ENCODE data around the gene PPP2R2C.

The PPP2R2C gene

DNA sequence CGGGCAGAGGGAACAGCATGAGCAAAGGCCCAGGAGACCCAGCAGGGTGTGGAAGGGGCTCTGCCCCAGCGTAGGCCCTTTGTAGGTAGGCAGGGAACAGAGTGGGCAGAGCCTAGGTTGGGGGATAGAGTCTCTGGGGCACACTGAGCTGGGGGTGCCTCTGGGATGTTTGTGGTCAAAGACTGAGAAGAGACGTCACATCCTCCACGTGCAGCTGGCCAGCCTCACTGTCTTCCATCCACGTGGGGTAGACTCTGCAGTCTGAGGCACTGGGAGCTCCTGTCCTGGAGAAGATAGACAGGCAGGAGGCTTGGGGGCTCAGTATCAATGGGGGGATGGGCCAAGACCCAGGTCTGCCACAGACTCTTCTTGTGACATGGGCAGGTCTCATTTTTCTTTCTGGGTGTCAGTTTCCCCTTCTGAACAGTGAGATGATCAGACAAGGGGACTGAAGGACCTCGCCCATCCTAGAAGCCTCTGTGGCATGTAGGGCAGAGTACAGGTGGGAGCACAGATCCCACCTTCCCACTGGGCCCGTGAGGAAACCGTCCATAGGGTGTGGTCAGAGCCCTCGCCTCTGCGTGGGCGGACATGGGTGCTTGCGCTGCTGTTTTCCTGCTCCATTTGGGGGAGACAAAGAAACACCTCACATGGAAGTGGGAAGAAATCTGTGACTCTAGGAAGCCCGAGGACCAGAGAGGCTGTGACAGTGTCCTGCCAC lies 179.9 kb downstream of the PPP2R2C start:
- H3K36me3 ChIP-seq (ENCODE audit: insufficient read depth, low read length), result no peaks in the 10 kb centered on the region
- no peaks in the 10 kb centered on the region for H3F3A ChIP-seq (ENCODE audit: low read depth)
- no peaks in the 10 kb centered on the region for H4K20me1 ChIP-seq (ENCODE audit: insufficient read depth, low read length, poor library complexity, severe bottlenecking)
- no peaks in the 10 kb centered on the region for H3K4me1 ChIP-seq (ENCODE audit: insufficient read depth, low read length, poor library complexity, severe bottlenecking)
- H3K9ac ChIP-seq (ENCODE audit: low read depth, low read length, poor library complexity, severe bottlenecking), result no peak overlapping the region
- H3K79me2 ChIP-seq (ENCODE audit: insufficient read depth, low read length), result no peaks in the 10 kb centered on the region
- H2AFZ ChIP-seq (ENCODE audit: low read length), result no peak overlapping the region
- H3K9me2 ChIP-seq (replicated peaks; ENCODE audit: low read depth, low read length), result no peaks in the 10 kb centered on the region
- no peaks in the 10 kb centered on the region for H3K9me3 ChIP-seq (ENCODE audit: insufficient read depth, low read depth, low read length)
- H3K4me2 ChIP-seq (ENCODE audit: low read depth, low read length, poor library complexity, severe bottlenecking), result no peak overlapping the region
- H3K4me3 ChIP-seq (ENCODE audit: low read length, poor library complexity, severe bottlenecking), result no peak overlapping the region
- TF ChIP-seq, protein P1, sequence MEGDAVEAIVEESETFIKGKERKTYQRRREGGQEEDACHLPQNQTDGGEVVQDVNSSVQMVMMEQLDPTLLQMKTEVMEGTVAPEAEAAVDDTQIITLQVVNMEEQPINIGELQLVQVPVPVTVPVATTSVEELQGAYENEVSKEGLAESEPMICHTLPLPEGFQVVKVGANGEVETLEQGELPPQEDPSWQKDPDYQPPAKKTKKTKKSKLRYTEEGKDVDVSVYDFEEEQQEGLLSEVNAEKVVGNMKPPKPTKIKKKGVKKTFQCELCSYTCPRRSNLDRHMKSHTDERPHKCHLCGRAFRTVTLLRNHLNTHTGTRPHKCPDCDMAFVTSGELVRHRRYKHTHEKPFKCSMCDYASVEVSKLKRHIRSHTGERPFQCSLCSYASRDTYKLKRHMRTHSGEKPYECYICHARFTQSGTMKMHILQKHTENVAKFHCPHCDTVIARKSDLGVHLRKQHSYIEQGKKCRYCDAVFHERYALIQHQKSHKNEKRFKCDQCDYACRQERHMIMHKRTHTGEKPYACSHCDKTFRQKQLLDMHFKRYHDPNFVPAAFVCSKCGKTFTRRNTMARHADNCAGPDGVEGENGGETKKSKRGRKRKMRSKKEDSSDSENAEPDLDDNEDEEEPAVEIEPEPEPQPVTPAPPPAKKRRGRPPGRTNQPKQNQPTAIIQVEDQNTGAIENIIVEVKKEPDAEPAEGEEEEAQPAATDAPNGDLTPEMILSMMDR (conservative IDR thresholded peaks at IDR 0.05; ENCODE audit: low read length), result no peak
- no peak for TF ChIP-seq EZH2phosphoT487 (IDR thresholded peaks at IDR 0.05; ENCODE audit: borderline replicate concordance)
- H3K27me3 ChIP-seq (ENCODE audit: insufficient read depth, low read length, poor library complexity, severe bottlenecking), result no peaks in the 10 kb centered on the region

DNA sequence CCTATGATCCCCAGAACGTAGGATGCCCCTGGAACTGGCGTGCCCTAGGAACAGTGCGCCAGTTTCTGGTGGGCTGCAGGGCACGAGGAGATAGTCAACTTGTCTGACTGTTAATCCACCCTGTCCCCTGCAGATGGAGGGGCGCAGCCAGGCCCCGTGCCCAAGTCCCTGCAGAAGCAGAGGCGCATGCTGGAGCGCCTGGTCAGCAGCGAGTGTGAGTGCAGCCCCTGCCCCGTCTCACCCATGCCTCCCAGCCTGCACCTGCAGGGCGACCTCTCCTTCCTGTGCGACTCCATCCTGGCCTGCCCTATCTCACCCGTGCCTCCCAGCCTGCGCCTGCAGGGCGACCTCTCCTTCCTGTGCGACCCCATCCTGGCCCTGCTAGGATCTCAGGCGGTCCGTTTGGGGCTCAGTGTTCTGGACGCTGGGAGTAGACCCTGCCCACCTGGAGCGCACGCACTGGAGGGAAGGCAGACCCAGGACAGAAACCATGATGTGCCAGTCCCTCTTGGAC lies 180.6 kb downstream of the PPP2R2C start:
- H3K9me3 ChIP-seq (ENCODE audit: insufficient read depth, low read depth, low read length), result no peaks in the 10 kb centered on the region
- H3K36me3 ChIP-seq (ENCODE audit: insufficient read depth, low read length), result no peaks in the 10 kb centered on the region
- no peak for TF ChIP-seq EZH2phosphoT487 (IDR thresholded peaks at IDR 0.05; ENCODE audit: borderline replicate concordance)
- TF ChIP-seq, protein P1 (conservative IDR thresholded peaks at IDR 0.05; ENCODE audit: low read length), result no peak

DNA sequence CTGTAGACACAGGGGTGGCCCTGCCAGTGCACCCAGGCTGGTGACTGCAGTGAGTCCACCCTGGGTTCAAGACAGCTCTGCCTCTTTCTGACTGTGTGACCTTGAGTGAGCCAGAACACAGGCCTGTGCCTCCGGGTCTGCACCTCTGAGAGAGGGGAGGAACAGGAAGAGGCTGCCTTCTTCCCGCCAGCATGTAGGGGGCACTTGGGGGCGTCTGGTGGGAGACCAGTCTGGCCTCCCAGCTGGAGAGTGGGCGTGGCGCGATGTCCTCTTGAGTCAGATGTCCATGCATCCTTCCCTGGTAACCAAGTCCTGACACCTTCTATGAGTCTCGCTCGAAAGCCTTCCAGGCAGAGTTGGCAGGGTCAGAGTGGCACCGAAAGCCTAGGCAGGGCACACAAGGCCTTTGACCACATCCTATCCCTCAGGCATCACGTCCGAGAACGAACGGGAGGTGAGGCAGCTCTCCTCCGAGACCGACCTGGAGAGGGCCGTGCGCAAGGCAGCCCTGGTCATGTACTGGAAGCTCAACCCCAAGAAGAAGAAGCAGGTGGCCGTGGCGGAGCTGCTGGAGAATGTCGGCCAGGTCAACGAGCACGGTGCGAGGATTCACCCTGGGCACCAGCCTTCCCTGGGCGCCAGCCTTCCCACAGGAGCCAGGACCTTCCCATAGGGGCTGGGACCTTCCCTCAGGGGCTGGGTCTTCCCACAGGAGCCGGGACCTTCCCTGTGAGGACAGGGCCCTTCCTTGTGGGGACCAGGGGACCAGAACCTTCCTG lies 181.5 kb downstream of the PPP2R2C start:
- no peaks in the 10 kb centered on the region for H3K79me2 ChIP-seq (ENCODE audit: insufficient read depth, low read length)
- no peaks in the 10 kb centered on the region for H4K20me1 ChIP-seq (ENCODE audit: insufficient read depth, low read length, poor library complexity, severe bottlenecking)
- no peak overlapping the region for H3K4me3 ChIP-seq (ENCODE audit: low read length, poor library complexity, severe bottlenecking)
- no peaks in the 10 kb centered on the region for H3K27me3 ChIP-seq (ENCODE audit: insufficient read depth, low read length, poor library complexity, severe bottlenecking)
- H3K9me3 ChIP-seq (ENCODE audit: insufficient read depth, low read depth, low read length), result no peaks in the 10 kb centered on the region
- H3K9ac ChIP-seq (ENCODE audit: low read depth, low read length, poor library complexity, severe bottlenecking), result no peak overlapping the region
- H3K4me2 ChIP-seq (ENCODE audit: low read depth, low read length, poor library complexity, severe bottlenecking), result no peak overlapping the region
- no peak overlapping the region for H2AFZ ChIP-seq (ENCODE audit: low read length)
- H3K36me3 ChIP-seq (ENCODE audit: insufficient read depth, low read length), result no peaks in the 10 kb centered on the region
- H3K9me2 ChIP-seq (replicated peaks; ENCODE audit: low read depth, low read length), result no peaks in the 10 kb centered on the region
- no peaks in the 10 kb centered on the region for H3K4me1 ChIP-seq (ENCODE audit: insufficient read depth, low read length, poor library complexity, severe bottlenecking)
- TF ChIP-seq EZH2phosphoT487 (IDR thresholded peaks at IDR 0.05; ENCODE audit: borderline replicate concordance), result no peak
- TF ChIP-seq, protein P1 (conservative IDR thresholded peaks at IDR 0.05; ENCODE audit: low read length), result no peak; the same call in 1 of the 2 replicates
- H3F3A ChIP-seq (ENCODE audit: low read depth), result no peaks in the 10 kb centered on the region

More for the DNA sequence above, 180.6 kb downstream of the PPP2R2C start:
- H3K27me3 ChIP-seq (ENCODE audit: insufficient read depth, low read length, poor library complexity, severe bottlenecking), result no peaks in the 10 kb centered on the region
- no peak overlapping the region for H3K9ac ChIP-seq (ENCODE audit: low read depth, low read length, poor library complexity, severe bottlenecking)
- no peak overlapping the region for H2AFZ ChIP-seq (ENCODE audit: low read length)
- H3K4me1 ChIP-seq (ENCODE audit: insufficient read depth, low read length, poor library complexity, severe bottlenecking), result no peaks in the 10 kb centered on the region
- H3K4me3 ChIP-seq (ENCODE audit: low read length, poor library complexity, severe bottlenecking), result no peak overlapping the region
- no peak overlapping the region for H3K4me2 ChIP-seq (ENCODE audit: low read depth, low read length, poor library complexity, severe bottlenecking)
- H3K79me2 ChIP-seq (ENCODE audit: insufficient read depth, low read length), result no peaks in the 10 kb centered on the region
- H3K9me2 ChIP-seq (replicated peaks; ENCODE audit: low read depth, low read length), result no peaks in the 10 kb centered on the region
- no peaks in the 10 kb centered on the region for H3F3A ChIP-seq (ENCODE audit: low read depth)
- no peaks in the 10 kb centered on the region for H4K20me1 ChIP-seq (ENCODE audit: insufficient read depth, low read length, poor library complexity, severe bottlenecking)
